GM12874 (cell line): ENCODE data around the gene SLC25A13.

ENCODE experiments used
- TF ChIP-seq, protein P1 (sequence below): IDR thresholded peaks from 2 replicates; pipeline ENCODE4 v1.5.1; 2011; ENCODE audit warnings: low read depth, mild to moderate bottlenecking, control low read depth, low read length, moderate library complexity; ENCODE audit not compliant: insufficient read depth

The SLC25A13 gene

DNA sequence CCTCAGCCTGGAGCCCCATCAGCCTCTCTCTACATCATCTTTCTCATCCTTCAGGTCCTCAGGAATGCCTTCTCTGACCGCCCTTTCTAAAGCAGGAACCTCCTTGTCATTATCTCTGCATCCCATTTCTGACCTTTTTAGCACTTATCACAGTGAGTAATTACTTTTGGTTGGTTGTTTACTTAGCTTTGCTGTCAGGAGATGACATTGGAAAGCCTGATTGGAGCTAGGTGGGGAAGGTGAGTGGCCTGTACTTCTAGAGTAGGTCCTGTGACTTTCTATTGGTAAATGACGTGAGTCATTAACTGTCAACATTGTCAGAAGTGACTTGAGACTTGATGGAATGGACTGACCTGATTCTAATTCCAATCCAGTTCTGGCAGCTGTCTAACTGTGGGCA is 9.3 kb upstream of the SLC25A13 start:
- TF ChIP-seq, protein P1, sequence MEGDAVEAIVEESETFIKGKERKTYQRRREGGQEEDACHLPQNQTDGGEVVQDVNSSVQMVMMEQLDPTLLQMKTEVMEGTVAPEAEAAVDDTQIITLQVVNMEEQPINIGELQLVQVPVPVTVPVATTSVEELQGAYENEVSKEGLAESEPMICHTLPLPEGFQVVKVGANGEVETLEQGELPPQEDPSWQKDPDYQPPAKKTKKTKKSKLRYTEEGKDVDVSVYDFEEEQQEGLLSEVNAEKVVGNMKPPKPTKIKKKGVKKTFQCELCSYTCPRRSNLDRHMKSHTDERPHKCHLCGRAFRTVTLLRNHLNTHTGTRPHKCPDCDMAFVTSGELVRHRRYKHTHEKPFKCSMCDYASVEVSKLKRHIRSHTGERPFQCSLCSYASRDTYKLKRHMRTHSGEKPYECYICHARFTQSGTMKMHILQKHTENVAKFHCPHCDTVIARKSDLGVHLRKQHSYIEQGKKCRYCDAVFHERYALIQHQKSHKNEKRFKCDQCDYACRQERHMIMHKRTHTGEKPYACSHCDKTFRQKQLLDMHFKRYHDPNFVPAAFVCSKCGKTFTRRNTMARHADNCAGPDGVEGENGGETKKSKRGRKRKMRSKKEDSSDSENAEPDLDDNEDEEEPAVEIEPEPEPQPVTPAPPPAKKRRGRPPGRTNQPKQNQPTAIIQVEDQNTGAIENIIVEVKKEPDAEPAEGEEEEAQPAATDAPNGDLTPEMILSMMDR, result no peak

DNA sequence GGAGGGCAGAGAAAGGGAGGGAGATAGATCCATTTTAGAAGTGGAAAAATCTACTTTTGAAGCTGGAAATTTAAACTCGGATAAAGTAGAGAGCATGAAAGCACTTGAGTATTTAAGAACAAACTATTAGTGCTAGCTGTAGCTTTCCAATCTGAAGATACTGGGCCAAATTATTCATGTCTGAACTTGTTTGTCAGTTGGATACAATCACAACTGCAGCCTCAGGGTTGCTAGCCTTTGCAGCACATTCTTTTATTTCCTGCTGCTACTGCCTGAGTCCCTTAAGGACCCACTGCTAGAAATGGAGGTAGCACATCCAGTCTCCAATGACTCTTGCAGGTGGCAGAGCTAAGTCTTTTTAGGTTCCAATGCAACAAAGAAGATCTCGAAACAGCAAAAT is 8.3 kb upstream of the SLC25A13 start:
- TF ChIP-seq, protein P1, result no peak

DNA sequence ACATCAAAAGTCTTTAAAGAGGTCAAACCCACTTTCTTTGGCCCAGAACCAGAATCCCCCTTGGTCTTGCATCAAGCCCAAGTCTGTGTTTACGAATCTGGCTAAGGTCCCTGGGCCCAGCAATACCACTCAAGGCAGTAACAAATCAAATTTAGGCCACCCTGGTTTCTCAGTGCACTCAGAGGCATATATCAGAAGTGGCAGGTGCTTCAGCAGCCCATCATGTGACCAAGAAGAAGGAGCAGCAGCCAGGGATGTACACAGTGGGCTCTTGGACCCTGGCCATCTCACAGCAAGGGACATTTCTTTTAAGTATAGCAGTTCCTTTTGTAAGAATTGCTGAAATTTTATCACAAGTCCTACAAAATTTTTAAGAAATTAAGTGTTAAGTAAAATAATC is 7.3 kb upstream of the SLC25A13 start:
- TF ChIP-seq, protein P1, result no peak

DNA sequence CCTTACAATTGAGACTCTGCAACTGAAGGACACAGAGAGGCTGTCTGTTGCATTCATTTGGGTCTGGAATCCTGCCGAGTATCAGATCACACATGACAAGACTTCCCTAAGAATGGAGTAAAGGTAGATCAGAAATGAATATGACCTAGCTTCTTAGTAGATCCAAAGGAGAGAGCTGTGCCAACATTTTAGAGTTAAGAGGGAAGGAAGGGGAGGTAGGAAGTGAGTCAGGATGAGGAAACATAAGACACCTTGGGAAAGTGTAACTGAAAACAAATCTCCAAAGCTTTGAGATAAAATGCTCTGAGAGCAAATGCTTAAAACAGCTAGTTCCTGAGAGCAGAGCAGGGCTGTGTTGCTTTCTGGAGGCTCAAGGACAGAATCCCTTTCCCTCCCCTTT is 6.1 kb upstream of the SLC25A13 start:
- TF ChIP-seq, protein P1, result no peak

DNA sequence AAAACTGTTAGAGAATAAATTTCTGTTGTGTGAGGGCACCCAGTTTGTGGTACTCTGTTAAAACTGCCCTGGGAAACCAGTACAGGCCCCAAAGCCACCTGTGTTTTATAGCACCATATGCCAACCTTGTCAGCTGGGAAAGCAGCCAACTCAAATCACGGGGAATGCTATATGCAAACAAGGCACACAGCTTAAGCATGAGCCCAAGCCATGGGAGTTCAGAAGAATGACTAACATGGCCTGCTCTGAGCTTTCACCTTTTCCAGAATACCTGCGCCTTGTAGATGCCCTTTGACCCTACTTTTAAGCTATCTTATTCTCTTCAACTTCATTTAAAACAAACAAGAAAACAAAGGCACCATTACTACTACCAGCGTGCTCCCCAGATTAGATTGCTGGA is 5.5 kb upstream of the SLC25A13 start:
- TF ChIP-seq, protein P1, result no peak

DNA sequence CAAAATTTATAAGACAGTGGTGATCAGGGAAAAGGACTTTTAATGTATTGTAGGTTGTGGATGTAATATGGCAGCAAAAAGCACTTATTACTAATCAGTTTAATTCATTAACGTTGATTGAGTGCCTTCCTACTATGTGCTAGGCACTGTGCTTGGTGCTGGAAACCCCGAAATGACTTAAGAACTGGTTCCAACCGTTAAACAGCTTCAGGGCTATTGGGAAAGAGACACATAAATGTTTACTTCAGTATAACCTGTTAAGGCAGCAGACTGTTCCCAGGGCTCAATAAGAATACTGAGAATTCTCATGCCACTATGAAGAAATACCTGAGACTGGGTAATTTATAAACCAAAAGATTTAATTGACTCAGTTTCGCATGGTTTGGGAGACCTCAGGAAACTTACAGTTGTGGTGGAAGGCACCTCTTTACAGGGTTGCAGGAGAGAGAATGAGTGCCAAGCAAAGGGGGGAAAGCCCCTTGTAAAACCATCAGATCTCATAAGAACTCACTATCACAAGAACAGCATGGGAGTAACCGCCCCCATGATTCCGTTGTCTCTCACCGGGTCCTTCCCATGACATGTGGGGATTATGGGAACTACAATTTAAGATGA is 1.1 kb upstream of the SLC25A13 start:
- TF ChIP-seq, protein P1, result no peak

DNA sequence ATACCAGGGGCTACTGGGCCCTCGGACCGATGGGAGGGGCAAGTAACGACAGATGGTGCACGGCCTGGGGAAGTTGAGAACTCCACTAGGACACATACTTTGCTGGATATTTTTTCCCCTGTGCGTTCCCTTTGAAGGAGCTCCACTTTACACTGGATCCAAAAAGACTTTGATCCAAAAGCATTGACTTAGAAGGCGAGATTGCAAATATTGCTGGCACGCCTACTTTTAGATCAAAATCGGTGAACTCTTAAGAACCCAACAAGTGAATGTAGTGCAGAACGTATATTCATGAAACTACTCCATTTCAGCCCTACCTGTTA is 436 bp upstream of the SLC25A13 start:
- TF ChIP-seq, protein P1, result no peak
